Upper lobe of left lung (tissue), 6 donors: ENCODE data around the gene ZNF221. TPM values are rescaled to one million over a fixed set of nuclear protein-coding genes. Genes with fewer than 3 reads are reported as not detected.

ENCODE experiments used
- ATAC-seq, 2 donors: fragments of 200-7000 bp; cut with Tn5 transposase; one replicate each; pipeline ENCODE4 v1.9.1; 2022; ENCODE audit warnings: mild to moderate bottlenecking in 2 of 2, moderate library complexity in 2 of 2; ENCODE audit not compliant: low FRiP score in 2 of 2
- DNase-seq, 2 donors: peaks; one replicate each; pipeline ENCODE4 v3.0.0-alpha.2; 2019 to 2020
- H3K27ac ChIP-seq, 4 donors: fragments of 200-600 bp; sonication (generic); one replicate each; pipeline ENCODE4 v1.5.1; 2016 to 2019
- H3K27me3 ChIP-seq, 4 donors: fragments of 200-600 bp; sonication (generic); one replicate each; pipeline ENCODE4 v1.5.1; 2017 to 2019
- H3K36me3 ChIP-seq, 4 donors: fragments of 200-600 bp; sonication (generic); one replicate each; pipeline ENCODE4 v1.5.1; 2016 to 2019
- H3K4me1 ChIP-seq, 4 donors: fragments of 200-600 bp; sonication (generic); one replicate each; pipeline ENCODE4 v1.5.1; 2018 to 2019
- H3K4me3 ChIP-seq, 4 donors: fragments of 200-600 bp; sonication (generic); one replicate each; pipeline ENCODE4 v1.5.1; 2017 to 2019; ENCODE audit warnings: mild to moderate bottlenecking in 2 of 4, moderate library complexity in 1 of 4
- H3K9me3 ChIP-seq, 4 donors: fragments of 200-600 bp; sonication (generic); one replicate each; pipeline ENCODE4 v1.5.1; 2018 to 2019
- CTCF ChIP-seq, 6 experiments: fragments of 450-650 bp in 4 of 6; fragments of 200-600 bp in 2 of 6; sonication (generic) in 2 of 6; IDR thresholded peaks; one replicate each; pipeline ENCODE4 v1.5.1; 2016 to 2019; ENCODE audit warnings: antibody characterized with exemption in 6 of 6
- EP300 ChIP-seq, 4 donors: sonication (generic); formaldehyde crosslinking; IDR thresholded peaks; one replicate each; pipeline ENCODE4 v1.5.1; 2017; ENCODE audit warnings: antibody characterized with exemption in 4 of 4, control low read depth in 2 of 4
- POLR2A ChIP-seq, 4 donors: fragments of 450-650 bp; IDR thresholded peaks; one replicate each; pipeline ENCODE4 v1.5.1; 2016 to 2017; ENCODE audit warnings: antibody characterized with exemption in 4 of 4, mild to moderate bottlenecking in 2 of 4
- POLR2AphosphoS5 ChIP-seq, 2 donors: sonication (generic); formaldehyde crosslinking; IDR thresholded peaks; one replicate each; pipeline ENCODE4 v1.5.1; 2017; ENCODE audit warnings: antibody characterized with exemption in 2 of 2
- WGBS, 2 donors: methylation state at CpG; one replicate each; pipeline ENCODE4 v1.1.5; 2017 to 2018; 5-methylcytosine and 5-hydroxymethylcytosine counted together
- total RNA-seq, 6 donors: library from RNA; depleted of rRNA in 4 of 6; stranded (reverse); fragments of >200 nt in 4 of 6; gene quantifications; one replicate each; pipeline versions ENCODE4 v1.1.0 to v1.2.1, GENCODE V29; 2016 to 2021
- donor health status: DM: no; HTN: no; CAD: no; lungs with moderate emphysema.
- donor health status: DM: no; HTN: yes; CAD: no; lungs with severe emphysema.

Gene ZNF221
- total RNA-seq, 6 donors from 2014 or later, result 1.4 to 16.8 (median 3.5) TPM

- ATAC-seq, result peak; percentile 98 to 100
- WGBS, 2 donors, result 0 to 1% methylated on average over 26 to 40 of the region's 40 CpGs
These were observed 33.1 kb downstream of the ZNF221 start, which contains the start of gene ZNF155 for GRCh38 chr19:43983912-43984686. Gene ZNF155 (plus strand): TSS chr19:43984188. CDS start chr19:43988544, 4,356 bp downstream.

GRCh38 chr19:43984687-43985000 is 33.6 kb downstream of the ZNF221 start:
- ATAC-seq, result peak; percentile 39 to 60
- DNase-seq, result peak in 1 of 2 donors; percentile 21
- peak overlapping the region; percentile 50 to 84 (median 74) for H3K4me3 ChIP-seq
- no peaks in the 10 kb centered on the region for H3K27me3 ChIP-seq
- no peak for TF ChIP-seq POLR2AphosphoS5 (IDR thresholded peaks at IDR 0.05)
- no peak for TF ChIP-seq EP300 (IDR thresholded peaks at IDR 0.05)
- H3K36me3 ChIP-seq, result peaks cover 0 to 16% (median 14%) of the 10 kb centered on the region in 4 donors
- peaks cover 5 to 9% (median 5%) of the 10 kb centered on the region in 4 donors for H3K4me1 ChIP-seq
- peaks cover 7 to 22% (median 15%) of the 10 kb centered on the region in 4 donors for H3K9me3 ChIP-seq
- WGBS, 2 donors, result 3% methylated on average over 7 to 14 of the region's 14 CpGs
- peak overlapping the region in 3 of 4 donors; percentile 78 to 89 (median 81) for H3K27ac ChIP-seq

More at GRCh38 chr19:43983912-43984686, 33.1 kb downstream of the ZNF221 start, which contains the start of gene ZNF155:
- peak within 1 kb of the TSS; percentile 50 to 89 (median 80) for H3K27ac ChIP-seq
- peak within 1 kb of the TSS; percentile 50 to 84 (median 74) for H3K4me3 ChIP-seq
- no peaks in the 10 kb centered on the region for H3K27me3 ChIP-seq
- H3K9me3 ChIP-seq, result peaks cover 10 to 28% (median 19%) of the 10 kb centered on the region in 4 donors
- peaks cover 5 to 9% (median 5%) of the 10 kb centered on the region in 4 donors for H3K4me1 ChIP-seq
- H3K36me3 ChIP-seq, result peaks cover 0 to 11% (median 8%) of the 10 kb centered on the region in 4 donors
- TF ChIP-seq EP300 (IDR thresholded peaks at IDR 0.05), result peak in 1 of 4 donors; percentile 30
- TF ChIP-seq POLR2AphosphoS5 (IDR thresholded peaks at IDR 0.05), result peak; percentile 73 to 82
- TF ChIP-seq POLR2A (IDR thresholded peaks at IDR 0.05), result peak in 1 of 4 donors; percentile 40
- no peak for TF ChIP-seq CTCF (IDR thresholded peaks at IDR 0.05)
- DNase-seq, result peak; percentile 5 to 95

DNA sequence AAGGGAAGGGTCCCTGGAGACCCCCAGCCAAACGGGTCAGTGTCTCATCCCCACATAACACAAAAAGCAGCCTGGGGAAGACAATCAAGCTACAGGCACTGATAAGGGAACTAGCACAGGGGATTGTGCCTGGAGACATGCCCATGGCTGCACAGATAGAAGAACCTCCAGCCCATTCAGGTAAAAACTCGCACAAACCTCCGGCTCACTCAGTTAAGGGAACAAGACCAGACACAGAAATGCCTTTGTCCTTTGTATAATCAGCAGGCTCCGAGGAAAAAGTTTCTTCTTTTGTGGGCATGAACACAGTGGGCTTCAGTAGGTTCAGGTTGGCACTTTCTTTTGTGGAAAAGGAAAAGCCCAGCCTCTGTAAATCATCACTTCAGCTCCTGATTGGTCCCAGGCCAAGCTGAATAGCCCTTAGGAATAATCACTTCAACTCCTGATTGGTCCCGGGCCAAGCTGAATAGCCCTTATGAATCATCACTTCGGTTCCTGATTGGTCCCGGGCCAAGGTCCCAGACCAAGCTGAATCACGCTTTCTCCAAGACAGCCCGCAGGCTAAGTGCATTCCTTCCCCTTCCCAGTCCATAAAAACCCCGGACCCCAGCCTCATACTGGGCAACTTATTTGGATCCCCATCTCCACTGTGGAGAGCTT is 46.7 kb downstream of the ZNF221 start:
- ATAC-seq (no peak), DNase-seq (no peak)
- Histone ChIP-seq H3K36me3 (peaks cover 16 to 51% (median 48%) of the 10 kb centered on the region in 4 donors), H3K9me3 (peaks cover 13 to 47% (median 28%) of the 10 kb centered on the region in 4 donors), H3K4me3 (no peak overlapping the region), H3K4me1 (peaks cover 4 to 7% (median 5%) of the 10 kb centered on the region in 4 donors), H3K27me3 (no peaks in the 10 kb centered on the region), H3K27ac (no peak overlapping the region)
- TF ChIP-seq CTCF (IDR thresholded peaks at IDR 0.05), result no peak
- TF ChIP-seq POLR2A (IDR thresholded peaks at IDR 0.05), result no peak
- TF ChIP-seq EP300 (IDR thresholded peaks at IDR 0.05), result no peak
- TF ChIP-seq POLR2AphosphoS5 (IDR thresholded peaks at IDR 0.05), result no peak
- 85 to 93% methylated on average over 10 of the region's 10 CpGs for WGBS, 2 donors

DNA sequence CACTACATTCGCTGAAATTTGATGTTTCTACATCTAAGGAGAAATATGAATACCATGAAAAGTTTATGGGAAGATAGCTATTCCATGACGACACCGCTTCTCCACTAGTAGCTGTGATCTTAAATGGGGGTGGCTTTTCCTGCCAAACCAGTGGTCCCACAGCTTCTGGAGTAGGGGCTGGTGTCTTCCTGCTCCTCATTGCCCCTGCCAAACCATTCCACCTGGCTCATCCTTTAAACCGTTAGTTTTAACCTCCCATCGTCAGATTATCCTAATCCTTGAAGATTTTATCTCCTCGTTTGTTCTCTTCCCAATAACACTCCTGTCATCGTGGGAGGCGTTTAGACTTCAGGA is 51.2 kb downstream of the ZNF221 start:
- TF ChIP-seq CTCF (IDR thresholded peaks at IDR 0.05), result no peak
- no peak for TF ChIP-seq EP300 (IDR thresholded peaks at IDR 0.05)
- no peak for TF ChIP-seq POLR2AphosphoS5 (IDR thresholded peaks at IDR 0.05)
- no peak for TF ChIP-seq POLR2A (IDR thresholded peaks at IDR 0.05)
- Histone ChIP-seq H3K4me1 (peaks cover 10 to 16% (median 12%) of the 10 kb centered on the region in 4 donors), H3K4me3 (peak overlapping the region; percentile 78 to 96 (median 87)), H3K27me3 (no peaks in the 10 kb centered on the region), H3K27ac (peak overlapping the region; percentile 70 to 90 (median 87)), H3K36me3 (peaks cover 0 to 12% (median 9%) of the 10 kb centered on the region in 4 donors), H3K9me3 (peaks cover 9 to 30% (median 21%) of the 10 kb centered on the region in 4 donors)
- DNase-seq, result no peak
- 6 to 14% methylated on average over 8 of the region's 8 CpGs for WGBS, 2 donors
- no peak for ATAC-seq
